Limb (tissue), 2 donors: ENCODE results near the gene MYH7.

Experiments
- DNase-seq, 2 donors: peaks; one replicate each; pipeline ENCODE4 v3.0.0-alpha.2; 2016; ENCODE audit errors: extremely low spot score in 2 of 2

MYH7 gene

GRCh38 chr14:23447361-23448350, 12.2 kb upstream of the MYH7 start:
- DNase-seq, result no peak

GRCh38 chr14:23446291-23446851, 10.9 kb upstream of the MYH7 start:
- DNase-seq, result no peak

- no peak for DNase-seq
These were observed 10.3 kb upstream of the MYH7 start for GRCh38 chr14:23445773-23446172.

- DNase-seq, result no peak
These were observed 8.9 kb upstream of the MYH7 start for GRCh38 chr14:23444314-23444713.

- DNase-seq, result no peak
These were observed 8.4 kb upstream of the MYH7 start for GRCh38 chr14:23443881-23444280.

GRCh38 chr14:23443411-23443812, 8.0 kb upstream of the MYH7 start:
- no peak for DNase-seq

- no peak for DNase-seq
These were observed 7.4 kb upstream of the MYH7 start for GRCh38 chr14:23442721-23443356.

GRCh38 chr14:23441076-23441475, 5.6 kb upstream of the MYH7 start:
- no peak for DNase-seq

GRCh38 chr14:23439107-23439835, 3.8 kb upstream of the MYH7 start:
- no peak for DNase-seq

GRCh38 chr14:23438101-23438971, 2.9 kb upstream of the MYH7 start:
- DNase-seq, result no peak

- no peak for DNase-seq
These were observed 2.0 kb upstream of the MYH7 start for GRCh38 chr14:23437133-23438100.

GRCh38 chr14:23436327-23437132, 1.1 kb upstream of the MYH7 start:
- DNase-seq, result peak in 1 of 2 donors; percentile 74

- DNase-seq, result no peak
These were observed 805 bp downstream of the MYH7 start for GRCh38 chr14:23434488-23435222.

GRCh38 chr14:23433457-23433856, 2.0 kb downstream of the MYH7 start:
- no peak for DNase-seq

GRCh38 chr14:23432946-23433345, 2.5 kb downstream of the MYH7 start:
- peak in 1 of 2 donors; percentile 4 for DNase-seq

- peak in 1 of 2 donors; percentile 9 for DNase-seq
These were observed 3.1 kb downstream of the MYH7 start for GRCh38 chr14:23432102-23432925.

GRCh38 chr14:23431486-23431885, 4.0 kb downstream of the MYH7 start:
- DNase-seq, result peak in 1 of 2 donors; percentile 15
